Hematopoietic multipotent progenitor cell treated with erythropoietin and hydrocortisone succinate and interleukin-3 and kit ligand, for 4 days (in vitro differentiated cells): ENCODE data around the gene ACADL.
A peak's percentile ranks its signal among the peaks of the same experiment; 100 is the strongest.

Experiments used
- DNase-seq: peaks from one replicate; pipeline ENCODE4 v3.0.0-alpha.2; 2015

The ACADL gene

DNA sequence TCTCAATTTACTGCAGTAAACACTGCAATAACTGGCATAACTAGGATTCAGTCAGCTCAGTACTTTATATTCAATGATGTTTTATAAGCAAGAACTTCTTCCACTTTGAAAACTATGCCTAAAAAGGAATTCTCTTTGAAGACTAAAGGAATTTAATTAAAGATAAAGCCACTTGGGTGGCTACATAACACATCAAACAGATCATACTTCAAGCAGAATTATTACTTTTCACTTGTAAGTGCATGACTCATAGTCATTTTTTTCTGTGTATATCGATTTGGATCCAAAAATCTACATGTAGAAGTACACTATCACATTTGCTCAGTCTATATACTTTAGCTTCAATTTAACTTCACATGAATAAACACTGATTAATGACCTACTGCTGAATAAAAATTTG lies 58.0 kb downstream of the ACADL start:
- DNase-seq: no peak

DNA sequence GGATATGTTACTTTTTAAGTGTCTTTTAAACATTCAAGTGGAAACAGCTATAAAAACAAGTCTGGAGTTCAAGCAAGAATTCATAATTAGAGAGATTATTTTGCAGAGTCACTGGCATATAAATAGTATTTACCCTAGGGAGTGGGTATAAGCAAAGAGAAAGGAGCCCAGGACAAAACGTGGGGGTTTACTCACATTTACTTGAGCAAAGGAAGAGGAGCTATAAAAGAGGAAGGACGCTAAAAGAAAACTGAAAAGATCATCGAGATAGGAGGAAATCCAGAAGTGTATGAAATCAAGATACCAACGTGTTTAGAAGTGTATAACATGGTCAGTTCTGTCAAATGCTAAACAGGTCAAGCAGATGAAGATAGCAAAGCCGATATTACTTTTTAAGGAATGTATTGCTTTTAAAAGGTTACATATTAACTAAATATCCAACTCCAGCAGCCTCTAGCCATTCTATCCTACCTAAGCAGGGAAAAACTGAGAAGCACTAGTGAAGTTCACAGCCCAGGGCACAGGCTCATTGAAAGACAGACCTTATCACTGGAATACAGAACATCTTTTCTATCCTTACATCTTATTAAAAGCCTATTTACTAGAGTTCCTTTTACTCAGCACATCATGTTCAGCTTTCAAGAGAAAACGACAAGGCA lies 62.7 kb downstream of the ACADL start:
- peak; percentile 68 for DNase-seq

GRCh38 chr2:210159059-210159458 lies 66.2 kb downstream of the ACADL start:
- no peak for DNase-seq

GRCh38 chr2:210158236-210158635 lies 67.0 kb downstream of the ACADL start:
- DNase-seq: no peak

GRCh38 chr2:210157526-210157925 lies 67.7 kb downstream of the ACADL start:
- DNase-seq: no peak

DNA sequence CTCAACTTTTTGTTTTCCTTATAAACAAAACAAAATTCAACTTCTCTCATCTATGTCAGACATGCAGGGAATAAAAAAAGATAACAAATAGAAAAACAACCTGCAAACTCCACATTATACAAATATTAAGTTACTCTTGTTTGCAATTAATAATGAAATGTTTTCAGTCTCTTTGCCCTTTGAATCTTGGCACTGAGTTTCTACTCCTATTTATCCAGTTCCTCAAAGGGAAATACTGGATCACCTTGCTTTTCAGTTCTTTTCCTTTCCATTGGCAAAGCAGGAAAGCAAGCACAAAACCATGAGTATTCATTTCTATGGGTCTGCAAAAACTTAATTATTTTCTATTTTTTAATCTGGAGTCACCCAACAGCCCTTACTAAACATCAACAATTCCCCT lies 77.6 kb downstream of the ACADL start:
- no peak for DNase-seq
